K562 (cell line): ENCODE data around the gene ZFP69B.

Experiments used
- CBX3 ChIP-seq, 2 experiments: IDR thresholded peaks; 1 replicate in 1 of 2; 2 replicates in 1 of 2; pipeline ENCODE4 v1.6.1; 2012; ENCODE audit warnings: inconsistent platforms in 2 of 2, low read length in 2 of 2, borderline replicate concordance in 1 of 2, control low read depth in 1 of 2
- HDAC2 ChIP-seq: fragments of 450-650 bp; IDR thresholded peaks from 2 replicates; pipeline ENCODE4 v1.6.1; 2016; ENCODE audit warnings: mild to moderate bottlenecking
- JUN ChIP-seq, 2 experiments: sonication (generic) in 1 of 2; formaldehyde crosslinking in 1 of 2; IDR thresholded peaks; 2 replicates each; pipeline versions ENCODE4 v1.6.1 to v1.8.0; 2012 to 2022; ENCODE audit warnings: borderline replicate concordance in 2 of 2, mild to moderate bottlenecking in 2 of 2, improper control_type of control experiment in 1 of 2, low read depth in 1 of 2, low read length in 1 of 2, missing genetic modification reagents in 1 of 2
- NR2C2 ChIP-seq, 2 experiments: fragments of 200-800 bp in 1 of 2; sonication (Bioruptor generic) in 1 of 2; sonication (generic) in 1 of 2; formaldehyde crosslinking in 1 of 2; IDR thresholded peaks; 2 replicates each; pipeline versions ENCODE4 v1.6.1 to v1.8.0; 2016 to 2022; ENCODE audit warnings: mild to moderate bottlenecking in 1 of 2, missing compliant biosample characterization in 1 of 2, missing genetic modification characterization in 1 of 2, missing genetic modification reagents in 1 of 2
- POLR2A ChIP-seq: fragments of 450-650 bp; conservative IDR thresholded peaks from 2 replicates; pipeline ENCODE4 v1.6.1; 2016
- TBL1XR1 ChIP-seq, 2 experiments: IDR thresholded peaks; 2 replicates each; pipeline ENCODE4 v1.6.1; 2012; ENCODE audit warnings: improper control_type of control experiment in 2 of 2, low read length in 2 of 2, mild to moderate bottlenecking in 1 of 2
- XRCC3 ChIP-seq: fragments of 450-650 bp; IDR thresholded peaks from 2 replicates; pipeline ENCODE4 v1.6.1; 2017; ENCODE audit warnings: mild to moderate bottlenecking, moderate library complexity
- ZNF384 ChIP-seq: IDR thresholded peaks from 2 replicates; pipeline ENCODE4 v1.6.1; 2012; ENCODE audit warnings: low read depth, low read length, improper control_type of control experiment
- ZSCAN32 ChIP-seq: fragments of 450-650 bp; formaldehyde crosslinking; IDR thresholded peaks from 2 replicates; pipeline ENCODE4 v1.4.0; 2020; ENCODE audit warnings: mild to moderate bottlenecking, moderate library complexity
- TF ChIP-seq, protein P1 (sequence below): fragments of 150-350 bp; conservative IDR thresholded peaks from 2 replicates; pipeline ENCODE4 v1.6.1; 2014; ENCODE audit warnings: low read length
- TF ChIP-seq, protein P2 (sequence below), 3 experiments: IDR thresholded peaks in 2 of 3; conservative IDR thresholded peaks in 1 of 3; 2 replicates each; pipeline ENCODE4 v1.5.1; 2011 to 2012; ENCODE audit warnings: low read length in 3 of 3, mild to moderate bottlenecking in 3 of 3, control low read depth in 2 of 3, improper control_type of control experiment in 1 of 3, inconsistent platforms in 1 of 3, low read depth in 1 of 3, mixed read lengths in 1 of 3, moderate library complexity in 1 of 3; ENCODE audit not compliant: insufficient read depth in 2 of 3

DNA sequence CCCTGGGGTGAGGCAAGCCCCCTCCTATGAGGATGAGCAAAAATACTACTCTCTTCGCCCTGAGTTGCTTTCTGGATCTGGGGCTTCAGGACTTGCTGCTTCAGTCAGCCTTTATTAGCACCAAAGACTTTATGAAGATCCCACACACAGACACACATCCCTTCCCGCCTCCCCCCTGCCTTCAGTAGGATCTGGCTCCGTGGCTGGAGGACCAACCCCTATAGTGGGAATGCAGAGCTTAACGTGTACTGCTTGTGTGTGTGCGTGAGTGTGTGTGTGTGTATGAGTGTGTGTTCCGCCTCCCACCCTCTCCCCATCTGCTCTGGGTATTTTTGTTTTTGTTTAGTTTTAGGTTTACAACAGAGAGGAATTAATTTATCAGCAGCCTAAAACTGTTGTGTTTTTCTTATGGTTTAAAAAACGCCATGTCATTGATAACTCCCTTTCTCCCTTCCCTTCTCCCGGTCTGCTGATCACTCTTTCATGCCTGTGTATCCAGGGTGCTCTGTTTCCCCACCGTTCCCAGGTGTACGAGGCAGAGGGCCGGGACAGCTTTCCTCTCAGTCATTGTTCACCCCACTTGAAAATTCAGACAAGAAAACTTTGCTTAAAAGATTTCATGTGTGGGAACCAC lies 27.5 kb upstream of the ZFP69B start:
- TF ChIP-seq HDAC2: no peak
- no peak for TF ChIP-seq POLR2A
- no peak for TF ChIP-seq ZNF384
- no peak for TF ChIP-seq XRCC3
- no peak for TF ChIP-seq JUN (IDR thresholded peaks at IDR 0.05; ENCODE audit: borderline replicate concordance, low read depth, low read length)
- TF ChIP-seq JUN (CRISPR knock-in tag; IDR thresholded peaks at IDR 0.05; ENCODE audit: borderline replicate concordance): no peak
- TF ChIP-seq, protein P1, sequence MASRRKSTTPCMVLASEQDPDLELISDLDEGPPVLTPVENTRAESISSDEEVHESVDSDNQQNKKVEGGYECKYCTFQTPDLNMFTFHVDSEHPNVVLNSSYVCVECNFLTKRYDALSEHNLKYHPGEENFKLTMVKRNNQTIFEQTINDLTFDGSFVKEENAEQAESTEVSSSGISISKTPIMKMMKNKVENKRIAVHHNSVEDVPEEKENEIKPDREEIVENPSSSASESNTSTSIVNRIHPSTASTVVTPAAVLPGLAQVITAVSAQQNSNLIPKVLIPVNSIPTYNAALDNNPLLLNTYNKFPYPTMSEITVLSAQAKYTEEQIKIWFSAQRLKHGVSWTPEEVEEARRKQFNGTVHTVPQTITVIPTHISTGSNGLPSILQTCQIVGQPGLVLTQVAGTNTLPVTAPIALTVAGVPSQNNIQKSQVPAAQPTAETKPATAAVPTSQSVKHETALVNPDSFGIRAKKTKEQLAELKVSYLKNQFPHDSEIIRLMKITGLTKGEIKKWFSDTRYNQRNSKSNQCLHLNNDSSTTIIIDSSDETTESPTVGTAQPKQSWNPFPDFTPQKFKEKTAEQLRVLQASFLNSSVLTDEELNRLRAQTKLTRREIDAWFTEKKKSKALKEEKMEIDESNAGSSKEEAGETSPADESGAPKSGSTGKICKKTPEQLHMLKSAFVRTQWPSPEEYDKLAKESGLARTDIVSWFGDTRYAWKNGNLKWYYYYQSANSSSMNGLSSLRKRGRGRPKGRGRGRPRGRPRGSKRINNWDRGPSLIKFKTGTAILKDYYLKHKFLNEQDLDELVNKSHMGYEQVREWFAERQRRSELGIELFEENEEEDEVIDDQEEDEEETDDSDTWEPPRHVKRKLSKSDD: no peak
- TF ChIP-seq NR2C2 (CRISPR knock-in tag; IDR thresholded peaks at IDR 0.05): no peak
- TF ChIP-seq NR2C2 (tag; IDR thresholded peaks at IDR 0.05): no peak
- no peak for TF ChIP-seq ZSCAN32 (CRISPR knock-in tag)
- TF ChIP-seq CBX3 (IDR thresholded peaks at IDR 0.05; ENCODE audit: borderline replicate concordance in 1 of 2, low read length in 2 of 2): no peak
- no peak for TF ChIP-seq TBL1XR1 (IDR thresholded peaks at IDR 0.05; ENCODE audit: low read length in 2 of 2)
- TF ChIP-seq, protein P2, sequence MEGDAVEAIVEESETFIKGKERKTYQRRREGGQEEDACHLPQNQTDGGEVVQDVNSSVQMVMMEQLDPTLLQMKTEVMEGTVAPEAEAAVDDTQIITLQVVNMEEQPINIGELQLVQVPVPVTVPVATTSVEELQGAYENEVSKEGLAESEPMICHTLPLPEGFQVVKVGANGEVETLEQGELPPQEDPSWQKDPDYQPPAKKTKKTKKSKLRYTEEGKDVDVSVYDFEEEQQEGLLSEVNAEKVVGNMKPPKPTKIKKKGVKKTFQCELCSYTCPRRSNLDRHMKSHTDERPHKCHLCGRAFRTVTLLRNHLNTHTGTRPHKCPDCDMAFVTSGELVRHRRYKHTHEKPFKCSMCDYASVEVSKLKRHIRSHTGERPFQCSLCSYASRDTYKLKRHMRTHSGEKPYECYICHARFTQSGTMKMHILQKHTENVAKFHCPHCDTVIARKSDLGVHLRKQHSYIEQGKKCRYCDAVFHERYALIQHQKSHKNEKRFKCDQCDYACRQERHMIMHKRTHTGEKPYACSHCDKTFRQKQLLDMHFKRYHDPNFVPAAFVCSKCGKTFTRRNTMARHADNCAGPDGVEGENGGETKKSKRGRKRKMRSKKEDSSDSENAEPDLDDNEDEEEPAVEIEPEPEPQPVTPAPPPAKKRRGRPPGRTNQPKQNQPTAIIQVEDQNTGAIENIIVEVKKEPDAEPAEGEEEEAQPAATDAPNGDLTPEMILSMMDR (IDR thresholded peaks at IDR 0.05 in 2 of 3, conservative IDR thresholded peaks at IDR 0.05 in 1 of 3; ENCODE audit: insufficient read depth in 2 of 3, low read depth in 1 of 3, low read length in 3 of 3): no peak
